Middle frontal gyrus (tissue), 1 donor: ENCODE results near the gene PRDM16.

Experiments
- DNase-seq: peaks from one replicate; pipeline ENCODE4 v3.0.0-alpha.2; 2015; ENCODE audit warnings: low spot score; ENCODE audit errors: extremely low spot score

The PRDM16 gene

GRCh38 chr1:3032371-3033039 lies 36.5 kb upstream of the PRDM16 start:
- DNase-seq = no peak

- DNase-seq = no peak
These were observed 35.8 kb upstream of the PRDM16 start for GRCh38 chr1:3033040-3033789.

GRCh38 chr1:3033790-3034090 lies 35.3 kb upstream of the PRDM16 start:
- no peak for DNase-seq

GRCh38 chr1:3034162-3034561 lies 34.8 kb upstream of the PRDM16 start:
- DNase-seq = no peak

DNA sequence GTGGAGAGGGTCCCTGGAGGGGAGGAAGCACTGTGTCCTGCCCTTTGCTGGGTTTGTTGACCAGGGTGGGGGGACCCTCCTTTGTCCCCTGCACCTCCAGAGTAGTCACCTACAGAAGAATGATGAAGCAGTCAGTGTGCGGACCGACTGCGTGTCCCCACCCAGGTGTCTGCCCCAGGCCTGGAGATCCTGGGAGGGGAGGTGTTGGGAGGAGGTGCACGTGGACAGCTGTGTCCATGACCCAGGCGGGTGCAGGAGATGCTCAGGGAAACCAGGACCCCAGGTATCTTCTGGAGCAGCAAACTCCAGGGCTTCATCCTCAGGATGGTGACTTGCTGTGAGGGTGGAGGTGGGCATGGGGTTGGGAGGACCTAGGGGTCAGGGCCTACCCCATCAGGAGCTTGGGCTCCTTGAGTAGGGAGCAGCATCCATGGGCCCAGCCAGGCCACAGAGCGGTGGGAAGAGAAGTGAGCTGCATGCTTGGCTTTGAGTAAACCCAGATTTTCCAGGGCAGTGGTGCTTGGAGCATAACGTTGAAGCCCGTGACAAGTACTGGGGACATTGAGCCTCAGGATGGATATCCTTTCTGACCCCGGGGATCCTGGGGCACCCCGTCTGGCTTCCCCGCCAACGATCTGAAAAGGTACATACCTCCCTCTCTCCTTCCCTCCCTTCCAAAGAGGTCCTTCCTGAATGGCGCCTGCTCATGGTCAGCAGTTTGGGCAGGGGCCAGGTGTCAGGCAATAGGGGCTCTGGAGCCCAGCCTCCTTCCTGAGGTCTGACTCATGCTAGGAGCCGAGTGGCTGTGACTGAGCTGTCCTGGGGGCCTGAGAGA lies 34.1 kb upstream of the PRDM16 start:
- no peak for DNase-seq

DNA sequence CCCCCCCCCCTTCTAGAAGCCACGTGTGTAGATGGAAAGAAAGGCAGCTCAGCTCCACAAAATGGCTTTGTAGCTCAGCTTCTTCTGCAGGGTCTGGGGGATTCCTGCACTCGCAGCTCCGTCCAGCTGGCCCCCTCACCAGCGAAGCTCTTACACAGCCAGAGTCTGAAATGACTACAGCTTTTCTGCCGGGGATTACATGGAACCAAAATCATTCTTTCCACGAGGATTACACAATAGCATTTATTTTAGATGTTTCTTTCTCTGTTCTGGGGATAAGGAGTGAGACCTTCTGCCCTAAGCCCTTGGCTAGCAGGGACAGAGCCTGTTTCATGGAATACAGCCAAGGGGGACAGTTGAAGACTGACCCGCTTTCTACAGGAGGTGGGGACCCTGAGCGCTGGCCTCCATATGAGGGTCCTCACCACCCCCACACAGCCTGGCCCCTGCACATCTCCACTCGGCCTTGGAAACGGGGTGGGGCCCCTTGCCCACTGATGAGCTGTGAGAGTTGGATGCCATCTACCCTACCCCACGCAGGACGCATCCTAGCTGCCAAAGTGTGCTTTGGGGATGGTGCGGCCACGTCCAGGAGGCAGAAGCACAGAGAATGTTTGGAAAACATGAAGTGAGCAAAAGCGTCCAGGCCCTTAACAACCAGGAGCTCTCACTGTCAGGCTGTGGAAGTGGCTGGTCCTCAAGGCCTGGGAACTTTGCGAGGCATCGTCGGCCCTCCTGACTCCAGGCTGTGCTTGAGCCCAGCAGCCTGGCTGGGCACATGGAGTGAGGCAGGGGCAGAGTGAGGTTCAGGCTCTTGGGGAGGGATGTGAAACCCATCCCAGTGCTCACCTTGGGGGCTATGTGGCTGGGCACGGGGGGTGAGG lies 33.2 kb upstream of the PRDM16 start:
- DNase-seq = no peak

GRCh38 chr1:3036447-3037280 lies 32.3 kb upstream of the PRDM16 start:
- no peak for DNase-seq

DNA sequence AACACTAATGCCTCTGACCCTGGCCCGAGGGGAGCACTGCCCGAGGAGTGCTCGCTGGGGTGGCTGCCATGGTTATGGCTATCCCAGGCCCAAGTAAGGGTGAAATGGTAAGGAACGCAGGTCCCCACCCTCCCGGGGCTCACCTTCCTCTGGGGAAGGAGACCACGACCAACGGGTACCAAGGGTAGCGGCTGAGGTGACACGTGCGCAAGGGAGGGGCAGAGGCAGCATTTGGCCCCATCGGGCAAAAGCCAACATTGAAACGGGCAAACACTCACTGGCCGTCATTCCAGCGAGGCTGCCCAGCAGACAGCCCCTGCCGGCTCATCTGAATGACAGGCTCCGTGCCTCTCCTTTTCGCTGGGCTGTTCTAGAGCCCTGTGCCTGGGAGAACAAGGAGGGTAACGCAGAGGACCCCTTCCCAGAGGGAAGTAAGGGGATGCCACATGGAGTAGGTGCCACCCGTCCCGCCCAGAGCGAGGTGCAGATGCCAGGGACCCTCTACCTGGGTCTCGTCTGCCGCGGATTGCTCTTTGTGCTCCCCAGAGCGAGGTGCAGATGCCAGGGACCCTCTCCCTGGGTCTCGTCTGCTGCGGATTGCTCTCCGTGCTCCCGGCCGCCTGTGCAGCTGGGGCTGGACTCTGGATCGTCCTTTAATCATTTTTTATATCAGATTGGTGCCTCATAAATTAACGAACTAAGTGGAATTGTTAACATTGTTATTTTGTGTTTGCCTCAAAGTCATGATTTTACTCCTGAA lies 31.5 kb upstream of the PRDM16 start:
- DNase-seq = no peak

- DNase-seq = no peak
These were observed 30.9 kb upstream of the PRDM16 start for GRCh38 chr1:3038113-3038551.

GRCh38 chr1:3038571-3039181 lies 30.3 kb upstream of the PRDM16 start:
- no peak for DNase-seq

- no peak for DNase-seq
These were observed 29.0 kb upstream of the PRDM16 start for GRCh38 chr1:3040004-3040403.

DNA sequence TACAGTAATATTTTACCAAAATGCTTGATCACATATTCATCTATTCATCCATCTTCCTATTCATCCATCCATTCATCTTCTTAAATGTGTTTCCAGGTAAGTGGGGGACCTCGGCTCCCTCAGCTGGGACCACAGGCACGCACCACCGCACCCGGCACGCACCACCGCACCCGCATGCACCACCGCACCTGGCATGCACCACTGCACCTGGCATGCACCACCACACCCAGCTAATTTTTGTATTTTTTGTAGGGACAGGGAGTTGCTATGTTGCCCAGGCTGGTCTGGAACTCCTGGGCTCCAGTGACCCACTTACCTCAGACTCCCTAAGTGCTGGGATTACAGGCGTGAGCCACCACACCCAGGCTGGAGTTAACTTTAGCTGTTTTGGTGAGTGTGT lies 26.5 kb upstream of the PRDM16 start:
- DNase-seq = no peak

GRCh38 chr1:3049164-3049563 lies 19.8 kb upstream of the PRDM16 start:
- no peak for DNase-seq

DNA sequence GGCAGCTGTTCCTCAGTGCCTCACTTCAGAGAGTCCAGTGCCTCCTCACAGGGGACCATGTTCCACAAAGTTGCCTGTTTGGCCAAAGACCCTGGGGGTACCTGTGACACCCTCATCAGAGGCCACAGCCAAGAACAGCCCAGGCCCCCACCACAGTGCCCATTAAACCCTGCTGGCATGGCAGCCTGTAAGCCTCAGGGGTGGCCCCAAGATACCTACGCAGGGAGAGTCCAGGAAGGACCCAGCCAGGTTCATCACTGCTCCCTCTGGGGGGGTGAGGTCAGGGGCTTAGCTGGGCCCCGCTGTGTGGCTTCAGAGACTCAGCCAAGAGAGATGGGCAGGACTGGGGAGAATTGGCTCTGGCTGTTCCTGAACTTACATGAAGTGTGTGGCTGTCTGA lies 19.1 kb upstream of the PRDM16 start:
- no peak for DNase-seq

GRCh38 chr1:3050603-3051002 lies 18.4 kb upstream of the PRDM16 start:
- DNase-seq = no peak

DNA sequence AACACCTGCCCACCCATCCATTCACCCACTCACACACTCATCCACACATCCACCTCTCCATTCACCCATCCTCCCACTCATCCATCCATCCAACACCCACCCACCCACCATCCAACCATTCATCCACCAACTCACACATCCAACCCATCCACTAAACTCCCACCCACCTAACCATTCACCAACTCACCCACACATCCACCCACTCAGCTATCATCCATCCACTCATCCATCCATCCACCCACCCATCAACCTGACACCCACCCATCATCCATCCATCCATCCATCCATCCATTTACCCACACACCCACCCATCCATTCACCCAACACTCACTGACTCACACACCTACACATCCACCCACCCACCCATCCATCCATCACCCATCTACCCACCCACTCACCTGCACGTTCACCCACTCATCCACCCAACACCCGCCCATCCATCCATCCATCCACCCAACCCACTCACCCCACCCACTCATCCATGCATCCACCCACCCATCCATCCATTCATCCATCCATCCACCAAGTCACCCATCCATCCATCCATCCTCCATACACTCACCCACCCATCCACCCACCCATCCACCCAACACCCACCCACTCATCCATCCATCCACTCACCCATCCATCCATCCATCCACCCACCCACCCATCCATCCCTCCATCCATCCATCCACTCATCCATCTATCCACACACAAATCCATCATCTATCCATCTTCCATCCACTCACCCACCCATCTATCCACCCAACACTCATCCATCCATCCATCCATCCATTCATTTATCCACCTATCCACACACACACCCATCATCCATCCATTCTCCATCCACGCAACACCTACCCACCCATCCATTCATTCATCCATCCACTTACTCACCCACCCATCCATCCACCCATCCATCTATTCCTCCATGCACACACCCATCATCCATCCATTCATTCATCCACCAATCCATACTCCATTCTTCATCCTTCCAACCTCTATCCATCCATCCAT lies 17.4 kb upstream of the PRDM16 start:
- DNase-seq = no peak

DNA sequence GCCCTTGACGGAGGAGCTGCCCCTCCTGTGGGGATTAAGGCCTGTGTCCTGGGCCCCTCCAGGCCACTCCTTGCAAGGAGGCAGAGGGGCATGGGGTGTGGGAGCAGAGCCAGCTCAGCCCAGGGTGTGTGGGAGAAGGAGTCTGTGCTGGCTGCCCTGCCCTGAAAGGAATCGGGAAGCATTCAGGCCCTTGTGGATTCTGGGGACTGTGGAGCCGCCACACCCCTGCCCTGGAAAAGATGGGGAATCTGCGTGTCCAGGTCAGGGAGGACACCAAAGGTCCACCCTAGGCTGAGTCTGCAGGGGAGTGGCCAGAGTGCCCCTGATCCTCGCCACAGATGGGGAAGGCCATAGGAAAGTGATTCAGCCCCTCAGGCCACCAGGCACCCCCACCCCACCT lies 16.5 kb upstream of the PRDM16 start:
- no peak for DNase-seq

GRCh38 chr1:3053366-3053980 lies 15.5 kb upstream of the PRDM16 start:
- no peak for DNase-seq
